Ramos (cell line): ENCODE measurements around the gene PGRMC2.

Experiments used
- in situ Hi-C: fragments of 300-500 bp; cut with MboI; formaldehyde crosslinking; loops from one replicate; pipeline ENCODE4 v1.14.3; 2022; ENCODE audit warnings: low sequenced_read_pairs; ENCODE audit not compliant: unreplicated experiment

The PGRMC2 gene

GRCh38 chr4:128228845-128229795 is 58.5 kb downstream of the PGRMC2 start:
- in situ Hi-C loops = no loop called here

GRCh38 chr4:128227991-128228571 is 59.5 kb downstream of the PGRMC2 start:
- in situ Hi-C loops = no loop called here

- in situ Hi-C loops = no loop called here
Measured at GRCh38 chr4:128225148-128225547, 62.5 kb downstream of the PGRMC2 start.

GRCh38 chr4:128221586-128221985 is 66.0 kb downstream of the PGRMC2 start:
- in situ Hi-C loops = loop anchor here (25.0 kb wide), 1 partner anchor 609 kb away; no protein-coding TSS in a partner anchor

- in situ Hi-C loops = loop anchor here (25.0 kb wide), 1 partner anchor 608 kb away; no protein-coding TSS in a partner anchor
Measured at GRCh38 chr4:128220286-128221235, 67.1 kb downstream of the PGRMC2 start.
